SU-DHL-6 (cell line): Measurements from ENCODE around the gene CLIP4.
A peak's percentile ranks its signal among the peaks of the same experiment; 100 is the strongest.

Experiments used
- H2AFZ ChIP-seq: fragments of 200-600 bp; sonication (generic); 2 replicates; pipeline ENCODE4 v1.6.1; 2014; ENCODE audit warnings: low read depth, mild to moderate bottlenecking, moderate library complexity, mixed read lengths, antibody characterized with exemption, low read length; ENCODE audit not compliant: severe bottlenecking
- H3F3A ChIP-seq: fragments of 200-600 bp; shearing (Covaris generic); 2 replicates; pipeline ENCODE4 v1.6.0; 2016; ENCODE audit warnings: antibody characterized with exemption, mild to moderate bottlenecking; ENCODE audit not compliant: insufficient read depth
- H3K27ac ChIP-seq: fragments of 200-600 bp; sonication (generic); 2 replicates; pipeline ENCODE4 v1.5.1; 2016; ENCODE audit warnings: low read depth, mild to moderate bottlenecking, low read length, moderate library complexity, mixed read lengths
- H3K27me3 ChIP-seq: fragments of 200-600 bp; sonication (generic), shearing (Covaris generic); 2 replicates; pipeline ENCODE4 v1.6.0; 2014; ENCODE audit warnings: mild to moderate bottlenecking, low read length
- H3K36me3 ChIP-seq: fragments of 200-600 bp; sonication (generic); 2 replicates; pipeline ENCODE4 v1.6.1; 2014; ENCODE audit warnings: mild to moderate bottlenecking, low read length, mixed read lengths
- H3K4me2 ChIP-seq: fragments of 300-600, 200-600 bp; shearing (Covaris generic), sonication (generic); 2 replicates; pipeline ENCODE4 v1.6.0; 2014; ENCODE audit warnings: low read length, low read depth, mild to moderate bottlenecking; ENCODE audit not compliant: poor library complexity, severe bottlenecking
- H3K4me3 ChIP-seq: fragments of 200-600 bp; sonication (generic); 2 replicates; pipeline ENCODE4 v1.5.1; 2014; ENCODE audit warnings: antibody characterized with exemption, low read length, mild to moderate bottlenecking, mixed read lengths; ENCODE audit not compliant: insufficient read depth, poor library complexity, severe bottlenecking
- H3K79me2 ChIP-seq: fragments of 200-600 bp; sonication (generic); 2 replicates; pipeline ENCODE4 v1.6.1; 2014; ENCODE audit warnings: mild to moderate bottlenecking, low read length, moderate library complexity; ENCODE audit not compliant: insufficient read depth
- H3K9ac ChIP-seq: fragments of 200-600 bp; sonication (generic); 2 replicates; pipeline ENCODE4 v1.7.0; 2014; ENCODE audit warnings: mild to moderate bottlenecking, low read length
- H3K9me2 ChIP-seq: fragments of 200-600 bp; sonication (generic); replicated peaks from 2 replicates; pipeline ENCODE4 v1.6.1; 2014; ENCODE audit warnings: low read length; ENCODE audit not compliant: insufficient read depth
- H3K9me3 ChIP-seq: fragments of 200-600 bp; sonication (generic); 2 replicates; pipeline ENCODE4 v1.6.1; 2014; ENCODE audit warnings: low read length, mixed read lengths; ENCODE audit not compliant: insufficient read depth
- H4K20me1 ChIP-seq: fragments of 200-600 bp; sonication (generic); 2 replicates; pipeline ENCODE4 v1.6.1; 2014; ENCODE audit warnings: low read depth, mild to moderate bottlenecking, antibody characterized with exemption, low read length, moderate library complexity, mixed read lengths
- EZH2phosphoT487 ChIP-seq: fragments of 200-600 bp; sonication (generic), shearing (Covaris generic); conservative IDR thresholded peaks from 2 replicates; pipeline ENCODE4 v1.6.1; 2018; ENCODE audit warnings: mild to moderate bottlenecking, antibody characterized with exemption, low read length, moderate library complexity, mixed read lengths
- TF ChIP-seq, protein P1 (sequence below): fragments of 200-600 bp; sonication (generic); IDR thresholded peaks from one replicate; pipeline ENCODE4 v1.5.1; 2017; ENCODE audit warnings: antibody characterized with exemption, mild to moderate bottlenecking, low read length, moderate library complexity; ENCODE audit not compliant: insufficient read depth, poor library complexity, severe bottlenecking

The CLIP4 gene

DNA sequence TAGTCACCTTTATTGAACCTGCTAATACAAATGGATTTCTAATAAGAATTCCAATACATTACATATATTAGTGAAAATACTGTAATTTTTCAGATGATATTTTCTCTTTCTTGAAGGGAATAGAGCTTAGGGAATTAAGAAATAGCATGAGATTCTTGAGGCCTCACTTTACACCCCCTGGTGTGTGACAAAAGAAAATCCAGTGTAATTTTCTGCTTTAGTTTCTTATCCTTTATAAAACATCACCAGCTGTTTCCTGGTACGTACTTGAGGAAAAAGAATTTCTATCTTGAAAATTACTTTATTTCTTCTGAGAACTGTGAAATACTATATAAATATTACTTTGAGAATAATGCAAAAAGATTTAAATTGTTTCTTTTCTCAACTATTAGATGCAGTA lies 71.6 kb downstream of the CLIP4 start:
- Histone ChIP-seq H4K20me1 (no peaks in the 10 kb centered on the region), H3K27ac (no peak overlapping the region), H3K4me2 (no peak overlapping the region), H3K36me3 (no peaks in the 10 kb centered on the region), H3K4me3 (no peak overlapping the region), H3K9me2 (no peaks in the 10 kb centered on the region), H2AFZ (no peak overlapping the region), H3K9me3 (peaks cover 8% of the 10 kb centered on the region; the same call in 1 of the 2 replicates), H3F3A (peaks cover 17% of the 10 kb centered on the region), H3K9ac (no peak overlapping the region), H3K27me3 (no peaks in the 10 kb centered on the region), H3K79me2 (no peaks in the 10 kb centered on the region)
- TF ChIP-seq, protein P1, sequence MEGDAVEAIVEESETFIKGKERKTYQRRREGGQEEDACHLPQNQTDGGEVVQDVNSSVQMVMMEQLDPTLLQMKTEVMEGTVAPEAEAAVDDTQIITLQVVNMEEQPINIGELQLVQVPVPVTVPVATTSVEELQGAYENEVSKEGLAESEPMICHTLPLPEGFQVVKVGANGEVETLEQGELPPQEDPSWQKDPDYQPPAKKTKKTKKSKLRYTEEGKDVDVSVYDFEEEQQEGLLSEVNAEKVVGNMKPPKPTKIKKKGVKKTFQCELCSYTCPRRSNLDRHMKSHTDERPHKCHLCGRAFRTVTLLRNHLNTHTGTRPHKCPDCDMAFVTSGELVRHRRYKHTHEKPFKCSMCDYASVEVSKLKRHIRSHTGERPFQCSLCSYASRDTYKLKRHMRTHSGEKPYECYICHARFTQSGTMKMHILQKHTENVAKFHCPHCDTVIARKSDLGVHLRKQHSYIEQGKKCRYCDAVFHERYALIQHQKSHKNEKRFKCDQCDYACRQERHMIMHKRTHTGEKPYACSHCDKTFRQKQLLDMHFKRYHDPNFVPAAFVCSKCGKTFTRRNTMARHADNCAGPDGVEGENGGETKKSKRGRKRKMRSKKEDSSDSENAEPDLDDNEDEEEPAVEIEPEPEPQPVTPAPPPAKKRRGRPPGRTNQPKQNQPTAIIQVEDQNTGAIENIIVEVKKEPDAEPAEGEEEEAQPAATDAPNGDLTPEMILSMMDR, result no peak
- TF ChIP-seq EZH2phosphoT487, result no peak

DNA sequence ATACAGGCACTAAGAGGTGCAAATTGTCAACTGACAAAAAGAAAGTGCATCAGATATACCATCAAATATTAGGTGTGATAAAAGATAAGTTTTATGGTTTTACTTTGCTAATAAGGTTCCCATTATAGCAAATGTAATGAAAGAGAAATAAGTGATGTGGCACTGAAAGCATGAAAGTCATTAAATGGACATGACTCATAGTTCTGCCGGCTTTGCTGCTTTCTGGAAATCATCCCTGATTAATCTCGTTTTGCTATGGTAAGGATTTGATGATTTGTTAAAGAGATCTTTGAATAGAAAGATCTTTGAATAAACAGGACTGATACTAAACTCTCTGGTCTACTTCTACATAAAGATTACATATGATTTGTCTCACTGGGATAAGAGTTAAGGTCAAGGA lies 72.7 kb downstream of the CLIP4 start:
- H3K4me3 ChIP-seq, result no peak overlapping the region
- H3K27me3 ChIP-seq, result no peaks in the 10 kb centered on the region
- no peak overlapping the region for H3K4me2 ChIP-seq
- H3F3A ChIP-seq, result peaks cover 17% of the 10 kb centered on the region
- H3K9ac ChIP-seq, result no peak overlapping the region
- TF ChIP-seq, protein P1, result no peak
- no peak for TF ChIP-seq EZH2phosphoT487
- H4K20me1 ChIP-seq, result no peaks in the 10 kb centered on the region
- H2AFZ ChIP-seq, result no peak overlapping the region
- H3K9me3 ChIP-seq, result peaks cover 8% of the 10 kb centered on the region; the same call in 1 of the 2 replicates
- no peaks in the 10 kb centered on the region for H3K79me2 ChIP-seq
- no peak overlapping the region for H3K27ac ChIP-seq
- no peaks in the 10 kb centered on the region for H3K36me3 ChIP-seq
- no peaks in the 10 kb centered on the region for H3K9me2 ChIP-seq

DNA sequence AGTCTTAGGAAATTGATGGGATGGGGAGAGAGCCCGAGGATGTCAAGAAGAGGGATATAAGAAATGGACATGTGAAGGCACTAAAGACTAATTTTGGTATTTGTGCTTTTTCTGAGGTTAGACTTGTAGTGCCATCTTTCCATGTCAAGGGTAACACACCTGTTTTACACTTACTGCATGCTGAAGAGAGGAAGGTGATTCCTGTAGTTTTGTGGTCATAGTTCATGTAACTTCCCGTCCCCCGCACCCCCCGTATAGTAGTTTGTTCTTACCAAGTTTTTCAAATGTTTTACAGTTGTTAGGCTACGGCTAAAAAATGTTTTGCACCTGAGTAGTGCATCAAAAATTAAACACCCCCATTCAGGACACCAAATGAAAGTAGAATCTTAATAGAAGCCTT lies 73.8 kb downstream of the CLIP4 start:
- peak overlapping the region; percentile 23 for H3K4me3 ChIP-seq
- TF ChIP-seq, protein P1, result no peak
- TF ChIP-seq EZH2phosphoT487, result no peak
- H4K20me1 ChIP-seq, result no peaks in the 10 kb centered on the region
- H3K27ac ChIP-seq, result peak overlapping the region; percentile 86
- no peak overlapping the region for H2AFZ ChIP-seq
- H3K79me2 ChIP-seq, result no peaks in the 10 kb centered on the region
- H3K36me3 ChIP-seq, result no peaks in the 10 kb centered on the region
- H3K9ac ChIP-seq, result peak overlapping the region; percentile 23
- peaks cover 8% of the 10 kb centered on the region; the same call in 1 of the 2 replicates for H3K9me3 ChIP-seq
- H3K9me2 ChIP-seq, result no peaks in the 10 kb centered on the region
- H3K27me3 ChIP-seq, result no peaks in the 10 kb centered on the region
- H3K4me2 ChIP-seq, result peak overlapping the region; percentile 60
- peaks cover 17% of the 10 kb centered on the region for H3F3A ChIP-seq
